Smooth muscle cell (in vitro differentiated cells): ENCODE measurements around the gene PAQR7. TPM values are rescaled to one million over a fixed set of nuclear protein-coding genes. Genes with fewer than 3 reads are reported as not detected.
A peak's percentile ranks its signal among the peaks of the same experiment; 100 is the strongest.

Experiments
- DNase-seq: peaks from one replicate; lab custom pipeline; 2025; ENCODE audit not compliant: unreplicated experiment; lab: John Stamatoyannopoulos, UW
- H2AFZ ChIP-seq: fragments of 200-600 bp; sonication (generic); 2 replicates; pipeline ENCODE4 v1.6.0; 2016; ENCODE audit warnings: antibody characterized with exemption, low read depth, mild to moderate bottlenecking
- H3F3A ChIP-seq: fragments of 200-600 bp; sonication (generic); 2 replicates; pipeline ENCODE4 v1.6.0; 2017; ENCODE audit warnings: antibody characterized with exemption, low read depth
- H3K27ac ChIP-seq: fragments of 200-600 bp; sonication (generic); 2 replicates; pipeline ENCODE4 v1.5.1; 2016; ENCODE audit warnings: low read depth, mild to moderate bottlenecking
- H3K27me3 ChIP-seq: fragments of 200-600 bp; sonication (generic); 2 replicates; pipeline ENCODE4 v1.6.1; 2016; ENCODE audit warnings: low read depth, mild to moderate bottlenecking
- H3K36me3 ChIP-seq: fragments of 200-600 bp; sonication (generic); 2 replicates; pipeline ENCODE4 v1.5.1; 2016; ENCODE audit warnings: low read depth
- H3K4me1 ChIP-seq: fragments of 200-600 bp; sonication (generic); 2 replicates; pipeline ENCODE4 v1.5.1; 2016; ENCODE audit warnings: low read depth
- H3K4me2 ChIP-seq: fragments of 200-600 bp; sonication (generic); 2 replicates; pipeline ENCODE4 v1.6.0; 2016; ENCODE audit warnings: mild to moderate bottlenecking
- H3K4me3 ChIP-seq: fragments of 200-600 bp; sonication (generic); 2 replicates; pipeline ENCODE4 v1.5.1; 2016; ENCODE audit warnings: mild to moderate bottlenecking
- H3K79me2 ChIP-seq: fragments of 200-600 bp; sonication (generic); 2 replicates; pipeline ENCODE4 v1.6.0; 2016; ENCODE audit warnings: low read depth, mild to moderate bottlenecking
- H3K9ac ChIP-seq: fragments of 200-600 bp; sonication (generic); 2 replicates; pipeline ENCODE4 v1.6.0; 2016; ENCODE audit warnings: low read depth
- H3K9me3 ChIP-seq: fragments of 200-600 bp; sonication (generic); replicated peaks from 2 replicates; pipeline ENCODE4 v1.5.1; 2016; ENCODE audit warnings: low read depth
- H4K20me1 ChIP-seq: fragments of 200-600 bp; sonication (generic); 2 replicates; pipeline ENCODE4 v1.6.0; 2016; ENCODE audit warnings: low read depth
- CTCF ChIP-seq: fragments of 200-600 bp; sonication (generic); IDR thresholded peaks from 2 replicates; pipeline ENCODE4 v1.5.1; 2017; ENCODE audit warnings: borderline replicate concordance, mild to moderate bottlenecking, antibody characterized with exemption; ENCODE audit not compliant: insufficient read depth, poor library complexity, severe bottlenecking
- WGBS: methylation state at CpG from one replicate; pipeline ENCODE4 v1.1.7; 2016; ENCODE audit warnings: low lambda C conversion rate; 5-methylcytosine and 5-hydroxymethylcytosine counted together
- polyA plus RNA-seq: library from polyadenylated mRNA; unstranded; fragments of >200 nt; fragmentation: Nextera tagmentation; extraction: Ambion mirVana; gene quantifications from 2 replicates; pipeline ENCODE4 v1.2.1, GENCODE V29; 2016
- total RNA-seq: library from RNA; depleted of rRNA; stranded (reverse); fragments of >200 nt; gene quantifications from 2 replicates; pipeline ENCODE4 v1.2.3, GENCODE V29; 2014

PAQR7 gene
- total and polyA plus RNA-seq, 2 experiments from 2014 or later, result 2.9 to 10.0 TPM

GRCh38 chr1:25875856-25876692 lies 566 bp upstream of the PAQR7 start:
- Histone ChIP-seq H2AFZ (peak overlapping the region; percentile 94), H3K9me3 (no peaks in the 10 kb centered on the region), H3K27me3 (no peaks in the 10 kb centered on the region), H3K9ac (peak overlapping the region; percentile 47), H3K4me3 (peak overlapping the region; percentile 72), H3K27ac (peak overlapping the region; percentile 81), H3K4me2 (peak overlapping the region; percentile 96), H3K36me3 (no peaks in the 10 kb centered on the region), H3K79me2 (peaks cover 17% of the 10 kb centered on the region), H3F3A (peaks cover 15% of the 10 kb centered on the region), H4K20me1 (peaks cover 9% of the 10 kb centered on the region), H3K4me1 (peaks cover 16% of the 10 kb centered on the region)
- TF ChIP-seq CTCF, result no peak
- peak; percentile 72 for DNase-seq
- 21% methylated on average over 24 of the region's 32 CpGs for WGBS

GRCh38 chr1:25874635-25875153 lies 814 bp downstream of the PAQR7 start:
- Histone ChIP-seq H3K4me1 (peaks cover 16% of the 10 kb centered on the region), H3K36me3 (no peaks in the 10 kb centered on the region), H3K79me2 (peaks cover 17% of the 10 kb centered on the region), H3F3A (peaks cover 15% of the 10 kb centered on the region), H3K9me3 (no peaks in the 10 kb centered on the region), H3K9ac (peak overlapping the region; percentile 58), H3K4me3 (peak overlapping the region; percentile 72), H3K27ac (peak overlapping the region; percentile 81), H3K4me2 (peak overlapping the region; percentile 96), H4K20me1 (peaks cover 9% of the 10 kb centered on the region), H2AFZ (peak overlapping the region; percentile 94), H3K27me3 (no peaks in the 10 kb centered on the region)
- DNase-seq, result no peak
- TF ChIP-seq CTCF, result no peak
- WGBS, result 46% methylated on average over 7 of the region's 8 CpGs

GRCh38 chr1:25874209-25874608 lies 1.3 kb downstream of the PAQR7 start:
- no peak for TF ChIP-seq CTCF
- H3K4me2 ChIP-seq, result peak overlapping the region; percentile 96
- H3K4me3 ChIP-seq, result peak overlapping the region; percentile 72
- H3K79me2 ChIP-seq, result peaks cover 17% of the 10 kb centered on the region
- H3K27ac ChIP-seq, result no peak overlapping the region
- DNase-seq, result no peak
- H3K27me3 ChIP-seq, result no peaks in the 10 kb centered on the region
- no peaks in the 10 kb centered on the region for H3K9me3 ChIP-seq
- peaks cover 9% of the 10 kb centered on the region for H4K20me1 ChIP-seq
- H3K4me1 ChIP-seq, result peaks cover 16% of the 10 kb centered on the region
- no peaks in the 10 kb centered on the region for H3K36me3 ChIP-seq
- WGBS, result 96% methylated on average over 3 of the region's 3 CpGs
- peaks cover 15% of the 10 kb centered on the region for H3F3A ChIP-seq
- no peak overlapping the region for H3K9ac ChIP-seq
- H2AFZ ChIP-seq, result no peak overlapping the region

GRCh38 chr1:25873120-25873519 lies 2.4 kb downstream of the PAQR7 start:
- Histone ChIP-seq H3K4me2 (peak overlapping the region; percentile 23), H3K27ac (no peak overlapping the region), H3K9me3 (no peaks in the 10 kb centered on the region), H3K9ac (no peak overlapping the region), H3F3A (peaks cover 15% of the 10 kb centered on the region), H3K79me2 (peaks cover 17% of the 10 kb centered on the region), H3K27me3 (no peaks in the 10 kb centered on the region), H3K4me1 (peaks cover 16% of the 10 kb centered on the region), H3K4me3 (no peak overlapping the region), H4K20me1 (peaks cover 9% of the 10 kb centered on the region), H3K36me3 (no peaks in the 10 kb centered on the region), H2AFZ (no peak overlapping the region)
- no peak for TF ChIP-seq CTCF
- DNase-seq, result no peak
- 90% methylated on average over 3 of the region's 3 CpGs for WGBS
